HG02938 (cell line): ENCODE measurements around the gene MCRIP2.

Experiments
- ATAC-seq: cut with Tn5 transposase; IDR thresholded peaks from one replicate; pipeline ENCODE4 v1.9.1; 2021; ENCODE audit warnings: mild to moderate bottlenecking, moderate library complexity; ENCODE audit not compliant: unreplicated experiment

MCRIP2 gene

DNA sequence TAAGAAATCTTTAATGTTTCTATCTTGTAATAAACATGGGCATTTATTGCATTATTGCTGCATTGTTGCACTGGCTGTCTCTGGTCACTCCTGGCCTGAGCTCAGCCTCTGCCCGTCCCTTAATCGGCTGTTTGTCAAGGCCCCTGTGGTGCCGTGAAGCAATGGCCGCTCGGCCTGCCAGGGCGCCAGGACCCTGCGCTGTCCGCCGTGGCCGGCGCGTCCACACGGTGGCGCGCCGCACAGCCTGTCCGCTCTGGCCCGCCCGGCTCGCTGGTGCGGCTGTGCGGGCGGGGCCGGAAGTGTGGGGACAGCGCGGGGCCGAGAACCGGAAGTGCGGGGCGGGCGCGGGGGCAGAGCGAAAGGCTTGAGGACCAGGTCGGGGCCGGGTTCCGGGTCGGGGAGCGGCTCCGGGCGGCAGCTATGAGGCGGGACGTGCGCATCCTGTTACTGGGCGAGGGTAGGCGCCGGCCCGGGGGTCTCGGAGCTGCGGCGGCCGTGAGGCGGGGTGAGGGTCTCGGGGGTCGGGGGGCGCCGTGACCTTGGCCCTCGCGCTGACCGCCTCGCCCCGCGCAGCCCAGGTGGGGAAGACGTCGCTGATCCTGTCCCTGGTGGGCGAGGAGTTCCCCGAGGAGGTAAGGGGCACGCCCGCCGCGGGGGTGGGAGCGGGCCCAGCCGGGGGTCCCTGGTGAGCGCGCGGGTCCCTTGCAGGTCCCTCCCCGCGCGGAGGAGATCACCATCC lies 26.3 kb downstream of the MCRIP2 start, which contains the start of gene RHOT2:
TSS of gene RHOT2 (plus strand) at position 353 of the 739 bp plus-strand sequence. CDS start at position 421, 68 bp downstream.
- ATAC-seq: peak; percentile 73

GRCh38 chr16:668519-669171 lies 27.0 kb downstream of the MCRIP2 start:
- ATAC-seq: no peak

- ATAC-seq: no peak
Observed at GRCh38 chr16:669666-670065, 28.0 kb downstream of the MCRIP2 start.

- no peak for ATAC-seq
Observed at GRCh38 chr16:670485-671352, 29.1 kb downstream of the MCRIP2 start.

DNA sequence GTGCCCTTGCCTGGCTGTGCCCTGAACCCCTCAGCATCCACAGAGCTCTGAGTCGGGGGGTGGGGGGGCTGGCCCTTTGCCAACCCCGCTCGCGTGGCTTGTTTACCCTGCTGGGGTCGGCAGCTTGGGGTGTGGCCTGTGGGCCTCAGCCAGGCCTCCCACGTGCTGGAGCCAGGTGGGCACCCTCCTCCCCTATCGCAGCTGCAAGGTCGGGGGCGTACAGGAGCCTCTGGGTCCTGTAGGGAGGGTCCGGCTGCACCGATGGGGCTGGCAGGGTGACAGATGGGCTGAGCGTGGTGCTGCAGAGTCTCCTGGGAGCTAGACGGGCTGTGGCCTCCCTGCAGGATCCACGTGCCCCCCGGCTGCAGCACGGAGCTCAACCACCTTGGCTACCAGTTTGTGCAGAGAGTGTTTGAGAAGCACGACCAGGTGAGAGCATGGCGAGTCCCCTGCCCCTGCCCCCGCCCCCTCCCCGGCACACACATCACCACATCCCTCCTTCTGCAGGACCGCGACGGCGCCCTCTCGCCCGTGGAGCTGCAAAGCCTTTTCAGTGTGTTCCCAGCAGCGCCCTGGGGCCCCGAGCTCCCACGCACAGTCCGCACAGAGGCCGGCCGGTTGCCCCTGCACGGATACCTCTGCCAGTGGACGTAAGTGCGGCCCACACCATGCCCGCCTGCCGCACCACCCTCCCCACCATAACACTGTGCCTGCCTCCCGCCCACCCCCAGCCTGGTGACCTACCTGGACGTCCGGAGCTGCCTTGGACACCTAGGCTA lies 29.9 kb downstream of the MCRIP2 start:
- no peak for ATAC-seq

DNA sequence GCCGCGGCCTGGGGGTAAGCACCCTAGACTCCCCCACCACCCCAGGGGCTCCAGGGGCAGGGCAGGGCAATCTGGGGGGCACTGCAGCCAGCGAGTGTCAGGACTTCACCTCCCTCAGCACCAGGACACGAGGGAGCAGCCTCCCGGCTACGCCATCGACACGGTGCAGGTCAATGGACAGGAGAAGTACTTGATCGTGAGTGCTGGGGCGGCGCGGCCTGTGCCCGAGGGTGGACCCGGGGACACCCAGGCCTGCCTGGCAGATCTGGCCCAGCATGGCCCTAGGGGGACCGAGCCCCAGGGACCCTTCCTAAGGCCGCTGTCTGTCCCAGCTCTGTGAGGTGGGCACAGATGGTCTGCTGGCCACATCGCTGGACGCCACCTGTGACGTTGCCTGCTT lies 30.7 kb downstream of the MCRIP2 start:
- no peak for ATAC-seq

DNA sequence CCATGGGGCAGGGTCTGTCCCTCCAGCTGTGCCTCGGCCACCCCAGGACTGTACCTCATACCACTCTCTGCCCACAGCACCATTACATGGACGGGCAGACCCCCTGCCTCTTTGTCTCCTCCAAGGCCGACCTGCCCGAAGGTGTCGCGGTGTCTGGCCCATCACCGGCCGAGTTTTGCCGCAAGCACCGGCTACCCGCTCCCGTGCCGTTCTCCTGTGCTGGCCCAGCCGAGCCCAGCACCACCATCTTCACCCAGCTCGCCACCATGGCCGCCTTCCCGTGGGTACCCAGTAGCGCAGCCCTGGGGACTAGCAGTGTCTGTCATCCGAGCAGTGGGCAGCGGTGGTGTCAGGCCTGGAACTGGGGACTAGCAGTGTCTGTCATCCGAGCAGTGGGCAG lies 31.2 kb downstream of the MCRIP2 start:
- no peak for ATAC-seq

- no peak for ATAC-seq
Observed at GRCh38 chr16:673399-673991, 31.9 kb downstream of the MCRIP2 start.

DNA sequence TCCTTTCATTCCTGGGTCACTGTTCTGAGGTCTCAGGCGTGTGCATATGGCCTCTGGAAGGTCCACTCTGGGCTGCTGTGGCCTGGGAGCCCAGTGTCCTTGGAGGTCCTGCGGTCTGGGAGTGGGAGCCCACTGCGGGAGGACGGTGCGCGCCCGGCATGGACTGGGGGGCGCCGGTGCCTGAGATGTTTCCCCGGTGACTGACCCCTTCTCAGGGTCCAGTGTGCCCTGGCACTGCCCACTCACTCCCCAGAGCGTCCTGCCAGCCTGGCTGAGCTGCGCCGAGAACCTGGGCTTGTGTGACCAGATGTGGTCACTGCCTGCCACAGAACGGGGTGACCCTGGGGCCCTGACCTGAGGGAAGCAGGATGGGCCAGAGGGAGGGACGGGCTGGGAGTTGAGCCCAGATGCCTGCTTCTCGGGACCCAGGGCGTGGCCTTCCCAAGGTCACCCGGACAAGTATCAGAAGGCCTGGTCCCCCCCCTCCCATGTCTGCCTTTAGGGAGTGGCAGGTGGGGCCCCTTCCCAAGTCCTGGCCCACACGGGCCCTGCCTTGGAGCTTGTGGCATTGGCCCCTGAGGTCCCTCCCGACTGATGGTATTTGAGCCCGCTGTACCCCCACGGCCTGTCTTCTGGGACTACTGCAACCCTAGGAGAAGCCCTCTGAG lies 32.7 kb downstream of the MCRIP2 start:
- no peak for ATAC-seq

DNA sequence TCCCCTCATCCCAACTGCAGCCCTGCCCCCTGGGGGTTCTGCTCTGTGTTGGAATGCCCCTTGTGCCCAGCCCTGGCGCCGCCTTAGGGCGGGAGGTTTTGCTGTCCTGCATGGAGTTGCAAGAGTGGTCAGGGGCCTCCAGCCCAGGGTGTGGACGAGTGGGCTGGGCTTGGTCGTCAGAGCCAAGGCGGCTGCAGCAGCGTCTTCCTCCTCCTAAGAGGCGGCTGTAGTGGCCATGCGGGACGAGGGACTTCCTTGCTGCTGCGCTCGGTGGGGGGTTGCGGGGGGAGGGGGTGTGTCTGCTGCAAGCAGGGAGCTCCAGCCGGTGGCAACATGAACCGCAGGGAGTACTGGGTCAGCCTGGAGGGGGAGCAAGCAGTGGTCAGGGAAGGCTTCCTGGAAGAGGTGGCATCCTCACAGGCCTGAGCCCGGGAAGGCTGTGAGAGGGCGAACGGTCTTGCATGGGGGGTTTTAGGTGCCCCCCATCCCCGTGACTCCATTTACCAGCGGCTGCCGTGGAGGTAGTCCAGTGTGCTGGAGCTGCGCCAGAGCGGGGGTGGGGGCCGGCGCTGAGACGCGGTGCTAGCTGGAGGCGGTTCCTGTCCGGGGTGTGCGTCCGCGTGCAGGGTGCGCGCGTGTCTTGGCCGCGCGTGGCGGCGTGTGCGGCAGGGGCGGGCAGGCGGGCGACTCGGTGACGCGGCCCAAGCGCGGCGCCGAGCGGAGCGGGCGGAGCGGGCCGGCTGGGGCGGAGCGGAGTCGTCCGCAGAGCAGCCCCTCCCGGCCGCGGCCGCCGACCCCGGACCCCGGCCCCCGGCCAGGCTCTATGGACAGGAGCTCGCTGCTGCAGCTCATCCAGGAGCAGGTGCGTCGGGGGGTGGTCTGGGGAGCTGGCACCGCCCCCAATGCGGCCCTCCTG lies 33.6 kb downstream of the MCRIP2 start, which contains the start of gene RHBDL1:
TSS of gene RHBDL1 (plus strand) at position 704 of the 916 bp plus-strand sequence. CDS start at position 824, 120 bp downstream.
- no peak for ATAC-seq

DNA sequence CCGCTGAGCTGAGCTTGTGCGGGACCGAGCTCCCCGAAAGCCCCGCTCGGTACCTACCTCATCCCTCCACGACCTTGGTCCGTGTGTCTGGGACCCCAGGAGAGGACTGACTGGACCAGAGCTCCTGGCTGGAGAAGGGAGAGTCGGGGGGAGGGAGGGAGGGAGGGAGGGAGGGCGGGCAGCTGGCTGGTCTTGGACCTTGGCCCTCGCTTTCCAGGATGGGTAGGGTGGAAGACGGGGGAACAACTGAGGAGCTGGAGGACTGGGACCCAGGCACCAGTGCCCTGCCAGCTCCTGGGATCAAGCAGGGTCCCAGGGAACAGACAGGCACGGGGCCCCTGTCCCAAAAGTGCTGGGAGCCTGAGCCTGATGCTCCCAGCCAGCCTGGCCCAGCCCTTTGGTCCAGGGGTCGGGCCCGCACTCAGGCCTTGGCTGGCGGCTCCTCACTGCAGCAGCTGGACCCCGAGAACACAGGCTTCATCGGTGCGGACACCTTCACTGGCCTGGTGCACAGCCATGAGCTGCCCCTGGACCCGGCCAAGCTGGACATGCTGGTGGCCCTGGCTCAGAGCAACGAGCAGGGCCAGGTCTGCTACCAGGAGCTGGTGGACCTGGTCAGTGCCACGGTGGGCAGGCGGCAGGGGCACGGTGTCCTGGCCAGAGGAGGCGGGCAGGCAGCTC lies 34.4 kb downstream of the MCRIP2 start:
- no peak for ATAC-seq

GRCh38 chr16:676565-676902 lies 34.9 kb downstream of the MCRIP2 start:
- ATAC-seq: no peak

DNA sequence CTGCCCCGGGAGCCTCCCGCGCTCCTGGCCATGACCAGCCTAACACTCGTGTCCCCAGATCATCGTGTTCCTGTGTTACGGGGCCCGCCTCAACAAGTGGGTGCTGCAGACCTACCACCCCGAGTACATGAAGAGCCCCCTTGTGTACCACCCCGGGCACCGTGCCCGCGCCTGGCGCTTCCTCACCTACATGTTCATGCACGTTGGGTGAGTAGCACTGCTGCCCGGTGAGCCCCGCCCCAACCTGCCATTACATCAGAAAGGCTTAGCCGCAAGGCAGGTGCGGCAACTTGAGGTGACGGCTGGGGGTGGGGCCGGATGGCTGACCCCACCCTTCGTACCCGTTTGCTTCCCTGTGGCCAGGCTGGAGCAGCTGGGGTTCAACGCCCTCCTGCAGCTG lies 35.3 kb downstream of the MCRIP2 start:
- no peak for ATAC-seq

DNA sequence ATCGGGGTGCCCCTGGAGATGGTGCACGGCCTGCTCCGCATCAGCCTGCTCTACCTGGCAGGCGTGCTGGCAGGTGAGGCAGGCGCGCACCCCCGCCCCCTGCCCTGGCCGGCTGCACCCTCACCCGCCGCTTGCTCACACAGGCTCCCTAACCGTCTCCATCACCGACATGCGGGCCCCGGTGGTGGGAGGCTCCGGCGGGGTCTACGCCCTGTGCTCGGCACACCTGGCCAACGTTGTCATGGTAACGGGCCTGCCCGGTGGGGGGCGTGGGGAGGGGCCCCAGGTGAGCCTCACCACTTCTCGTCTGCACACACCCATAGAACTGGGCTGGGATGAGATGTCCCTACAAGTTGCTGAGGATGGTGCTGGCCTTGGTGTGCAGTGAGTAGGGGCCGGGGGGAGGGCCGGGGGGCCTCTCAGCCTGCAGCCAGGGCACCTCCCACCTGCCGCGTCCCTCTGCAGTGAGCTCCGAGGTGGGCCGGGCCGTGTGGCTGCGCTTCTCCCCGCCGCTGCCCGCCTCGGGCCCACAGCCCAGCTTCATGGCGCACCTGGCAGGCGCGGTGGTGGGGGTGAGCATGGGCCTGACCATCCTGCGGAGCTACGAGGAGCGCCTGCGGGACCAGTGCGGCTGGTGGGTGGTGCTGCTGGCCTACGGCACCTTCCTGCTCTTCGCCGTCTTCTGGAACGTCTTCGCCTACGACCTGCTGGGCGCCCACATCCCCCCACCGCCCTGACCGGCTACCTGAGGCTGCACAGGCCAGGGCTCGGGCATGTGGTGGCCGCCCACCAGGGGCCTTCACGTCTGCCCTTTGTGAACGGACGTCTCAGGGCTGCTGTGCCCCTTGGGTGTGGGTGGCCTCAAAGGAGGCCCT lies 35.9 kb downstream of the MCRIP2 start:
- no peak for ATAC-seq

- ATAC-seq: no peak
Observed at GRCh38 chr16:678209-678857, 36.7 kb downstream of the MCRIP2 start.

- ATAC-seq: no peak
Observed at GRCh38 chr16:678858-679813, 37.5 kb downstream of the MCRIP2 start.
